Measurements from ENCODE around the gene GNG8. TPM values are rescaled to one million over a fixed set of nuclear protein-coding genes. Genes with fewer than 3 reads are reported as not detected.

The GNG8 gene
- polyA plus RNA-seq, 1 of the 3 experiments (the other 2 are of a cell fraction) = not detected

- H3K27ac ChIP-seq (ENCODE audit: low read depth in 2 of 2, low read length in 1 of 2) = peak overlapping the region in 1 of 2 experiments; percentile 92; a peak in 2 of 4 replicates
- H3K36me3 ChIP-seq (replicated peaks in 1 of 2; ENCODE audit: control insufficient read depth in 1 of 2, insufficient read depth in 2 of 2, low read length in 1 of 2) = no peaks in the 10 kb centered on the region
- H2AFZ ChIP-seq (ENCODE audit: low read depth) = peak overlapping the region; percentile 68; the same call in 1 of the 2 replicates
- no peak overlapping the region for H3K9ac ChIP-seq
- ChIA-PET CTCF (interaction anchor here (0.5 to 8.3 kb wide), 3 partner anchors 9 to 28 kb away, joined by 3 to 106 read pairs (median 3); partner anchors contain the start of gene DACT3), POLR2A (interaction anchor here (1.3 to 9.6 kb wide), 4 partner anchors 13 to 27 kb away, joined by 4 to 100 read pairs (median 18); partner anchors contain the start of gene DACT3)
- peak overlapping the region; percentile 74; the same call in 1 of the 2 replicates for H3K4me2 ChIP-seq
- WGBS (ENCODE audit: low lambda C conversion rate) = 9% methylated on average over 24 of the region's 38 CpGs
- H3K9me3 ChIP-seq = no peaks in the 10 kb centered on the region
- TF ChIP-seq NFIC (IDR thresholded peaks at IDR 0.05; ENCODE audit: borderline replicate concordance) (no peak), USF1 (IDR thresholded peaks at IDR 0.05; ENCODE audit: borderline replicate concordance, low read depth) (no peak), JUND (IDR thresholded peaks at IDR 0.05) (no peak), RFX5 (IDR thresholded peaks at IDR 0.05; ENCODE audit: low read length) (no peak), CHD2 (IDR thresholded peaks at IDR 0.05; ENCODE audit: low read length, partially characterized antibody) (no peak)
- no peaks in the 10 kb centered on the region for H3K79me2 ChIP-seq (ENCODE audit: insufficient read depth)
- H3K9me2 ChIP-seq = no peaks in the 10 kb centered on the region
- no peaks in the 10 kb centered on the region for H4K20me1 ChIP-seq (ENCODE audit: insufficient read depth)
- H3F3A ChIP-seq (replicated peaks; ENCODE audit: insufficient read depth) = peaks cover 4% of the 10 kb centered on the region
- peak overlapping the region in 1 of 2 experiments; percentile 48; a peak in 2 of 4 replicates for H3K4me3 ChIP-seq (ENCODE audit: low read depth in 2 of 2, low read length in 1 of 2)
- no peaks in the 10 kb centered on the region for H3K27me3 ChIP-seq (ENCODE audit: insufficient read depth)
- peaks cover 16 to 56% of the 10 kb centered on the region in 2 experiments for H3K4me1 ChIP-seq (ENCODE audit: control insufficient read depth in 1 of 2, insufficient read depth in 2 of 2, low read depth in 1 of 2, low read length in 1 of 2)
- DNase-seq = peak; percentile 90
Observed at GRCh38 chr19:46634045-46634655, 1.9 kb downstream of the GNG8 start.

- H3K27ac ChIP-seq (ENCODE audit: low read depth in 2 of 2, low read length in 1 of 2) = peak overlapping the region in 1 of 2 experiments; percentile 87; a peak in 2 of 4 replicates
- H3K36me3 ChIP-seq (replicated peaks in 1 of 2; ENCODE audit: control insufficient read depth in 1 of 2, insufficient read depth in 2 of 2, low read length in 1 of 2) = no peaks in the 10 kb centered on the region
- TF ChIP-seq TAF1 (IDR thresholded peaks at IDR 0.05; ENCODE audit: borderline replicate concordance, low read depth, low read length) = no peak
- TF ChIP-seq ELF1 (IDR thresholded peaks at IDR 0.05) = no peak
- no peak overlapping the region for H3K9ac ChIP-seq
- POLR2A ChIA-PET = interaction anchor here (0.7 to 9.6 kb wide), 4 partner anchors 8 to 28 kb away, joined by 3 to 100 read pairs (median 18); partner anchors contain the start of genes DACT3 and PTGIR
- CTCF ChIA-PET = interaction anchor here (1.0 to 8.3 kb wide), 2 partner anchors 29 to 237 kb away, joined by 3 to 106 read pairs; partner anchors contain the start of gene DACT3
- no peaks in the 10 kb centered on the region for H3F3A ChIP-seq (replicated peaks; ENCODE audit: insufficient read depth)
- peaks cover 16 to 59% of the 10 kb centered on the region in 2 experiments for H3K4me1 ChIP-seq (ENCODE audit: control insufficient read depth in 1 of 2, insufficient read depth in 2 of 2, low read depth in 1 of 2, low read length in 1 of 2)
- H3K9me3 ChIP-seq = no peaks in the 10 kb centered on the region
- H2AFZ ChIP-seq (ENCODE audit: low read depth) = no peak overlapping the region
- H3K4me3 ChIP-seq (ENCODE audit: low read depth in 2 of 2, low read length in 1 of 2) = no peak overlapping the region; a peak in 1 of 4 replicates
- no peak overlapping the region for H3K4me2 ChIP-seq
- DNase-seq = no peak
- H3K79me2 ChIP-seq (ENCODE audit: insufficient read depth) = no peaks in the 10 kb centered on the region
- H3K9me2 ChIP-seq = no peaks in the 10 kb centered on the region
- H3K27me3 ChIP-seq (ENCODE audit: insufficient read depth) = no peaks in the 10 kb centered on the region
- WGBS (ENCODE audit: low lambda C conversion rate) = 92% methylated on average over 3 of the region's 3 CpGs
- no peaks in the 10 kb centered on the region for H4K20me1 ChIP-seq (ENCODE audit: insufficient read depth)
Observed at GRCh38 chr19:46633130-46633529, 2.9 kb downstream of the GNG8 start.

DNA sequence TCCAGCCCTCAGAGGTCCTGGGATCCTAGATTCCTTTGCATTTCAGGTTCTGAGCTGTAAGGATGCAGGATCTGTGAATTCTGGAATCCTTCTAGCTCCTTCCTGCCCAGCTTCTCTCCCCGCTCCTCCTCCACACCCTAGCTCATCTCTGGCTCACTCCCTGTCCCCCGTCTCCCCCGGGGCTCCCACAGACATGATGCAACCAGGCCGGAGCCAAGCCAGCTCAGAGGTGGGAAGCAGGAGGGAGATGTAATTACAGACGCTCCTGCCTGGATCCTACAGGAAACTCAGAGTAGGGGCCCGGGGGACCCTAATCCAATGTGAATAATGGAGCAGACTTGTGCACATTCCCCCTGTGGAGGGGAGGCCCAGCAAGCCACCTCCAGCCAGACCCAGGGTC lies 4.5 kb downstream of the GNG8 start:
- peak overlapping the region; percentile 10; the same call in 1 of the 2 replicates for H3K4me2 ChIP-seq
- peak overlapping the region; percentile 7; the same call in 1 of the 2 replicates for H3K9ac ChIP-seq
- peaks cover 16 to 60% of the 10 kb centered on the region in 2 experiments for H3K4me1 ChIP-seq (ENCODE audit: control insufficient read depth in 1 of 2, insufficient read depth in 2 of 2, low read depth in 1 of 2, low read length in 1 of 2)
- 25% methylated on average over 6 of the region's 6 CpGs for WGBS (ENCODE audit: low lambda C conversion rate)
- ChIA-PET CTCF (interaction anchor here (1.5 to 8.3 kb wide), 3 partner anchors 31 to 97 kb away, joined by 3 to 106 read pairs (median 4); partner anchors contain the start of gene DACT3), POLR2A (interaction anchor here (0.6 to 9.6 kb wide), 12 partner anchors 10 to 626 kb away, joined by 3 to 100 read pairs (median 6); partner anchors contain the start of genes CALM3 and DACT3)
- no peak for DNase-seq
- H3K36me3 ChIP-seq (replicated peaks in 1 of 2; ENCODE audit: control insufficient read depth in 1 of 2, insufficient read depth in 2 of 2, low read length in 1 of 2) = no peaks in the 10 kb centered on the region
- H3K9me2 ChIP-seq = no peaks in the 10 kb centered on the region
- H3K9me3 ChIP-seq = no peaks in the 10 kb centered on the region
- peak overlapping the region; percentile 62; the same call in 1 of the 2 replicates for H2AFZ ChIP-seq (ENCODE audit: low read depth)
- H3K79me2 ChIP-seq (ENCODE audit: insufficient read depth) = no peaks in the 10 kb centered on the region
- H3K27ac ChIP-seq (ENCODE audit: low read depth in 2 of 2, low read length in 1 of 2) = peak overlapping the region; percentile 22 to 96; a peak in 3 of 4 replicates
- H3F3A ChIP-seq (replicated peaks; ENCODE audit: insufficient read depth) = no peaks in the 10 kb centered on the region
- H3K4me3 ChIP-seq (ENCODE audit: low read depth in 2 of 2, low read length in 1 of 2) = no peak overlapping the region
- no peaks in the 10 kb centered on the region for H3K27me3 ChIP-seq (ENCODE audit: insufficient read depth)
- TF ChIP-seq SMC3 (IDR thresholded peaks at IDR 0.05; ENCODE audit: low read depth, low read length) = no peak
- TF ChIP-seq EP300 (IDR thresholded peaks at IDR 0.05; ENCODE audit: borderline replicate concordance in 1 of 2, low read depth in 1 of 2, low read length in 1 of 2) = peak in 1 of 2 experiments; percentile 35; a peak in 1 of 4 replicates
- H4K20me1 ChIP-seq (ENCODE audit: insufficient read depth) = no peaks in the 10 kb centered on the region
